Measurements from ENCODE around the gene SPTY2D1. TPM values are rescaled to one million over a fixed set of nuclear protein-coding genes. Genes with fewer than 3 reads are reported as not detected.

Gene SPTY2D1
- polyA plus RNA-seq, 2 donors = 3.2 to 5.8 TPM

DNA sequence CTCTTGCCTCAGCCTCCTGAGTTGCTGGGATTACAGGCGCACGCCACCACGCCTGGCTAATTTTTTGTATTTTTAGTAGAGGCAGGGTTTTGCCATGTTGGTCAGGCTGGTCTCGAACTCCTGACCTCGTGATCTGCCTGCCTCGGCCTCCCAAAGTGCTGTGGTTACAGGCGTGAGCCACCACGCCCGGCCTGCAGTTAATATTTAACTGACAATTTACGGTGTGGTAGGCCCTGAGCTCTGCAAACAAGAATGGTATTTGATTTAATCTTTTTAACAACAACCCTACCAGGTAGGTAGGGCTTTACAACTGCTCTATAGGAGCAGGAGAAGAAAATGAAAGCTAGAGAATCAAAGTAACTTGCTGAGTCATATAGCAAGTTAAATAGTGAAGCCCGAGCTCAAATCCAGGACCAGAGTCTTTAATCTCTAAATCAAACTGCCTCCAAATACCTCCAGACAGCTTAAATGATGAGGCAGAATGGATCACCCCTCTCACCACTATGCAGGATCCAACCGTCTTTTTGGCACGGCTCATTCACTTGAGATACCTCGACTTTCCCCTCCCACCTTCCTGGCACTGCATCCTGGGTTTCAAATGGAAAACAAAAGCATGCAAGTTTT is 55.1 kb downstream of the SPTY2D1 start:
- Histone ChIP-seq H3K4me3 (ENCODE audit: low read depth in 1 of 2, low read length in 2 of 2) (no peak overlapping the region), H3K27me3 (ENCODE audit: control insufficient read depth in 1 of 2, insufficient read depth in 2 of 2, low read length in 2 of 2) (no peaks in the 10 kb centered on the region), H3K4me1 (ENCODE audit: control insufficient read depth in 2 of 2, insufficient read depth in 2 of 2, low read length in 1 of 2) (no peaks in the 10 kb centered on the region), H3K9me3 (ENCODE audit: control insufficient read depth in 2 of 2, insufficient read depth in 1 of 2, low read depth in 1 of 2, low read length in 1 of 2) (no peaks in the 10 kb centered on the region), H3K36me3 (ENCODE audit: control insufficient read depth in 2 of 2, insufficient read depth in 2 of 2, low read length in 1 of 2) (peaks cover 3% of the 10 kb centered on the region in 2 donors), H3K27ac (ENCODE audit: low read depth in 2 of 2, low read length in 1 of 2) (peak overlapping the region in 1 of 2 donors; percentile 13)
- 58 to 65% methylated on average over 14 of the region's 14 CpGs for WGBS, 2 donors

DNA sequence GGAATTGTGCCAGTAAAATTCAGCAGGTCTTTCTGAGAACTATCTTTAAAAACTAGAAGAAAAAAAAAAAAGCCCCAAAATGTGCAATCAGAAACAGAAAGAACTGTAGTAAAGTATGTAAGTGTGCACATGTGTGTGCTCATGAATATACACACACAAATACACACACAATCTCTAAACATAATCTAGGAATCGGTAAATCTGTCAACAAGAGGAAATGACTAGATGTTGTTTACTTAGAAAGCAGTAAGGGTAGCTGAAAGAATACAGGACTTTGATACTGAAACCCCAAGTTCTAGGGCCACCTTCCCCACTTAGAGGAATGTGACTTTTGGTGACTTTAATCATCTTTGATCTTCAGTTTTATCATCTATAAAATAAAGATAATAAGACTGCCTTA is 58.8 kb downstream of the SPTY2D1 start:
- Histone ChIP-seq H3K9me3 (ENCODE audit: control insufficient read depth in 2 of 2, insufficient read depth in 1 of 2, low read depth in 1 of 2, low read length in 1 of 2) (no peaks in the 10 kb centered on the region), H3K27me3 (ENCODE audit: control insufficient read depth in 1 of 2, insufficient read depth in 2 of 2, low read length in 2 of 2) (no peaks in the 10 kb centered on the region), H3K36me3 (ENCODE audit: control insufficient read depth in 2 of 2, insufficient read depth in 2 of 2, low read length in 1 of 2) (peaks cover 3 to 5% of the 10 kb centered on the region in 2 donors), H3K4me3 (ENCODE audit: low read depth in 1 of 2, low read length in 2 of 2) (no peak overlapping the region), H3K27ac (ENCODE audit: low read depth in 2 of 2, low read length in 1 of 2) (no peak overlapping the region), H3K4me1 (ENCODE audit: control insufficient read depth in 2 of 2, insufficient read depth in 2 of 2, low read length in 1 of 2) (no peaks in the 10 kb centered on the region)
- WGBS, 2 donors = 73 to 78% methylated on average over 1 of the region's 1 CpG

DNA sequence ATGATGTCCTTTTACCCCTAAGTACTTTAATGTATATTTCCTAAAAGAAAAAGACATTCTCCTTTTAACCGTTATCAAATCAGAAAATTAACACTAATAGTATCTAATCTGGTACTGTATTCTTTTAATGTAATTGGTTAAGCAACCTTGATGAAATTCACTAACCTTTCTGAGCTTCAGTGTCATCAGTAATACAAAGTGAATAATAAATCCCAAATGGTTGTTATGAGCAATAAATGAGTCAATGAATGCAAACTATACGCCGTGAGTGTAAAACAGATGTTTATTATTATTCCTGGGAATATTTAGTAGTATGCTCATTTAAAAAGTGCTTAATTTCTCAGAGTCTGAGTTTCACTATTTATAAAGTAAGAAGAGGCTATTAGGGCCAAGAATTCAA is 67.1 kb downstream of the SPTY2D1 start:
- Histone ChIP-seq H3K27ac (ENCODE audit: low read depth in 2 of 2, low read length in 1 of 2) (no peak overlapping the region), H3K4me3 (ENCODE audit: low read depth in 1 of 2, low read length in 2 of 2) (no peak overlapping the region), H3K4me1 (ENCODE audit: control insufficient read depth in 2 of 2, insufficient read depth in 2 of 2, low read length in 1 of 2) (no peaks in the 10 kb centered on the region), H3K27me3 (ENCODE audit: control insufficient read depth in 1 of 2, insufficient read depth in 2 of 2, low read length in 2 of 2) (no peaks in the 10 kb centered on the region), H3K36me3 (ENCODE audit: control insufficient read depth in 2 of 2, insufficient read depth in 2 of 2, low read length in 1 of 2) (peaks cover 0 to 5% of the 10 kb centered on the region in 2 donors), H3K9me3 (ENCODE audit: control insufficient read depth in 2 of 2, insufficient read depth in 1 of 2, low read depth in 1 of 2, low read length in 1 of 2) (no peaks in the 10 kb centered on the region)
- 89 to 90% methylated on average over 3 of the region's 3 CpGs for WGBS, 2 donors

DNA sequence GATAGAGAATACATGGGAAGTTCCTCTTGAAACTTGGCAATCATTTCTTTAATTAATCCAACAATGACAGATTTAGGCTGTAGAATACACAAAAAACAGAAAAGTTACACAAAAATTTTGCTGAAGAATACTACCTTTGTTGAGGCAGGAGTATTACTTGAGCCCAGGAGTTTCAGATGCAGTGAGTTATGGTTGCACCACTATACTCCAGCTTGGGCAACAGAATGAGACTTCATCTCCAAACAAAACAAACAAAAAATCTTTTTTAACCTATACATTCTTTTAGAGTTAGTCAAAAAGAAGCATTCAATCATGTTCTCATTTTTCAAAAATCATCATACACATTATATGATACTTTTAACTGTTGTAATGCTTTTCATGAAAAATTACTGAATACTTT is 67.7 kb downstream of the SPTY2D1 start:
- no peaks in the 10 kb centered on the region for H3K27me3 ChIP-seq (ENCODE audit: control insufficient read depth in 1 of 2, insufficient read depth in 2 of 2, low read length in 2 of 2)
- no peaks in the 10 kb centered on the region for H3K9me3 ChIP-seq (ENCODE audit: control insufficient read depth in 2 of 2, insufficient read depth in 1 of 2, low read depth in 1 of 2, low read length in 1 of 2)
- H3K4me1 ChIP-seq (ENCODE audit: control insufficient read depth in 2 of 2, insufficient read depth in 2 of 2, low read length in 1 of 2) = no peaks in the 10 kb centered on the region
- H3K36me3 ChIP-seq (ENCODE audit: control insufficient read depth in 2 of 2, insufficient read depth in 2 of 2, low read length in 1 of 2) = peaks cover 0 to 5% of the 10 kb centered on the region in 2 donors
- no peak overlapping the region for H3K27ac ChIP-seq (ENCODE audit: low read depth in 2 of 2, low read length in 1 of 2)
- H3K4me3 ChIP-seq (ENCODE audit: low read depth in 1 of 2, low read length in 2 of 2) = no peak overlapping the region

GRCh38 chr11:18564149-18564548 is 70.0 kb downstream of the SPTY2D1 start:
- Histone ChIP-seq H3K4me1 (ENCODE audit: control insufficient read depth in 2 of 2, insufficient read depth in 2 of 2, low read length in 1 of 2) (no peaks in the 10 kb centered on the region), H3K27me3 (ENCODE audit: control insufficient read depth in 1 of 2, insufficient read depth in 2 of 2, low read length in 2 of 2) (no peaks in the 10 kb centered on the region), H3K4me3 (ENCODE audit: low read depth in 1 of 2, low read length in 2 of 2) (no peak overlapping the region), H3K36me3 (ENCODE audit: control insufficient read depth in 2 of 2, insufficient read depth in 2 of 2, low read length in 1 of 2) (peaks cover 6% of the 10 kb centered on the region in 2 donors), H3K9me3 (ENCODE audit: control insufficient read depth in 2 of 2, insufficient read depth in 1 of 2, low read depth in 1 of 2, low read length in 1 of 2) (no peaks in the 10 kb centered on the region), H3K27ac (ENCODE audit: low read depth in 2 of 2, low read length in 1 of 2) (no peak overlapping the region)

GRCh38 chr11:18563090-18563730 is 70.9 kb downstream of the SPTY2D1 start:
- no peaks in the 10 kb centered on the region for H3K4me1 ChIP-seq (ENCODE audit: control insufficient read depth in 2 of 2, insufficient read depth in 2 of 2, low read length in 1 of 2)
- H3K27me3 ChIP-seq (ENCODE audit: control insufficient read depth in 1 of 2, insufficient read depth in 2 of 2, low read length in 2 of 2) = no peaks in the 10 kb centered on the region
- no peaks in the 10 kb centered on the region for H3K9me3 ChIP-seq (ENCODE audit: control insufficient read depth in 2 of 2, insufficient read depth in 1 of 2, low read depth in 1 of 2, low read length in 1 of 2)
- no peak overlapping the region for H3K4me3 ChIP-seq (ENCODE audit: low read depth in 1 of 2, low read length in 2 of 2)
- no peak overlapping the region for H3K27ac ChIP-seq (ENCODE audit: low read depth in 2 of 2, low read length in 1 of 2)
- 86 to 90% methylated on average over 2 of the region's 2 CpGs for WGBS, 2 donors
- peaks cover 6% of the 10 kb centered on the region in 2 donors for H3K36me3 ChIP-seq (ENCODE audit: control insufficient read depth in 2 of 2, insufficient read depth in 2 of 2, low read length in 1 of 2)

Other genes starting within 250 kb of the SPTY2D1 start
- gene LDHA, start 239.8 kb downstream of the SPTY2D1 start, polyA plus RNA-seq = 100 to 1,000 TPM; 269 to 530 TPM
- under 1 TPM; 0.24 to 0.29 TPM for gene LDHC, start 222.0 kb downstream of the SPTY2D1 start, polyA plus RNA-seq
- gene LDHAL6A, start 178.5 kb downstream of the SPTY2D1 start, polyA plus RNA-seq = not detected
- 10 to 100 TPM; 41.9 to 60.0 TPM for gene TSG101, start 107.4 kb downstream of the SPTY2D1 start, polyA plus RNA-seq
- gene UEVLD, start 45.6 kb downstream of the SPTY2D1 start, polyA plus RNA-seq = 1 to 10 TPM; 4.7 to 9.0 TPM
- 1 to 10 TPM in 1 of 2 donors, under 1 TPM in 1; 0.62 to 1.4 TPM for gene MISFA, start 34.6 kb downstream of the SPTY2D1 start, polyA plus RNA-seq
- 1 to 10 TPM in 1 of 2 donors, under 1 TPM in 1; 0.78 to 5.5 TPM for gene TMEM86A, start 64.4 kb upstream of the SPTY2D1 start, polyA plus RNA-seq
- under 1 TPM; 0.02 to 0.18 TPM for gene IGSF22, start 91.8 kb upstream of the SPTY2D1 start, polyA plus RNA-seq
- gene PTPN5, start 157.5 kb upstream of the SPTY2D1 start, polyA plus RNA-seq = under 1 TPM; 0.21 to 0.47 TPM

Measured in esophagus (tissue), 2 donors.